ENCODE results near the gene PAQR3. TPM values are rescaled to one million over a fixed set of nuclear protein-coding genes. Genes with fewer than 3 reads are reported as not detected.
"Not testable (repeated sequence)": the region's sequence is repeated elsewhere in the genome, so short reads cannot be mapped to it uniquely, and the experiment has no call there.

The PAQR3 gene
- total RNA-seq, 2 experiments from 2014 or later = 29.5 to 30.7 TPM

- Histone ChIP-seq H3K4me3 (ENCODE audit: low read length) (no peak overlapping the region), H3K9me3 (ENCODE audit: control insufficient read depth in 1 of 2, insufficient read depth in 1 of 2, low read length in 2 of 2) (no peaks in the 10 kb centered on the region), H3K4me1 (ENCODE audit: insufficient read depth, low read length) (no peaks in the 10 kb centered on the region), H3K27me3 (ENCODE audit: control insufficient read depth in 1 of 2, insufficient read depth in 2 of 2, low read length in 2 of 2) (no peaks in the 10 kb centered on the region), H3K27ac (ENCODE audit: low read depth in 1 of 2, low read length in 2 of 2) (no peak overlapping the region), H3K36me3 (ENCODE audit: insufficient read depth, low read length) (peaks cover 18% of the 10 kb centered on the region)
- Mint-ChIP-seq H3K27ac (no peak overlapping the region), H3K27me3 (no peaks in the 10 kb centered on the region), H3K4me3 (no peak overlapping the region), H3K4me1 (ENCODE audit: low read depth) (no peaks in the 10 kb centered on the region), H3K36me3 (ENCODE audit: low read depth) (peaks cover 64% of the 10 kb centered on the region), H3K9me3 (no peaks in the 10 kb centered on the region)
- DNase-seq (no peak), ATAC-seq (ENCODE audit: poor library complexity) (no peak)
- no peak for TF ChIP-seq CTCF (IDR thresholded peaks at IDR 0.05)
- POLR2A ChIA-PET = no interaction called here
- intact Hi-C loops (cut with DNase I, micrococcal nuclease) = no loop called here
- CTCF ChIA-PET = interaction anchor here (1.0 kb wide), 1 partner anchor 270 kb away, joined by 3 read pairs; no protein-coding TSS in a partner anchor
These were observed 69.2 kb downstream of the PAQR3 start for GRCh38 chr4:78870056-78870455.

- peaks cover 55% of the 10 kb centered on the region for H3K36me3 Mint-ChIP-seq (ENCODE audit: low read depth)
- POLR2A ChIA-PET; H3K4me3 ChIP-seq (ENCODE audit: low read length); CTCF ChIA-PET; H3K4me1 Mint-ChIP-seq (ENCODE audit: low read depth); H3K27ac Mint-ChIP-seq; H3K9me3 ChIP-seq (ENCODE audit: control insufficient read depth in 1 of 2, insufficient read depth in 1 of 2, low read length in 2 of 2); ATAC-seq (ENCODE audit: poor library complexity); H3K27me3 Mint-ChIP-seq; H3K9me3 Mint-ChIP-seq; H3K4me1 ChIP-seq (ENCODE audit: insufficient read depth, low read length); H3K27ac ChIP-seq (ENCODE audit: low read depth in 1 of 2, low read length in 2 of 2); DNase-seq; H3K4me3 Mint-ChIP-seq; H3K27me3 ChIP-seq (ENCODE audit: control insufficient read depth in 1 of 2, insufficient read depth in 2 of 2, low read length in 2 of 2): not testable (repeated sequence)
- intact Hi-C loops (cut with DNase I, micrococcal nuclease) = loop anchor here in 1 of 2 experiments (5.0 to 10.0 kb wide), 3 partner anchors 91 to 1484 kb away; partner anchors contain the start of gene BMP2K
- H3K36me3 ChIP-seq (ENCODE audit: insufficient read depth, low read length) = peaks cover 18% of the 10 kb centered on the region
These were observed 70.5 kb downstream of the PAQR3 start for GRCh38 chr4:78868712-78869111.

GRCh38 chr4:78865451-78865850 is 73.8 kb downstream of the PAQR3 start:
- ChIA-PET POLR2A (no interaction called here), CTCF (no interaction called here)
- Mint-ChIP-seq H3K4me3 (no peak overlapping the region), H3K27me3 (no peaks in the 10 kb centered on the region), H3K27ac (no peak overlapping the region), H3K4me1 (ENCODE audit: low read depth) (peaks cover 5% of the 10 kb centered on the region), H3K9me3 (no peaks in the 10 kb centered on the region), H3K36me3 (ENCODE audit: low read depth) (peaks cover 28% of the 10 kb centered on the region)
- no peak for DNase-seq
- Histone ChIP-seq H3K36me3 (ENCODE audit: insufficient read depth, low read length) (no peaks in the 10 kb centered on the region), H3K27ac (ENCODE audit: low read depth in 1 of 2, low read length in 2 of 2) (no peak overlapping the region), H3K27me3 (ENCODE audit: control insufficient read depth in 1 of 2, insufficient read depth in 2 of 2, low read length in 2 of 2) (no peaks in the 10 kb centered on the region), H3K4me3 (ENCODE audit: low read length) (no peak overlapping the region), H3K9me3 (ENCODE audit: control insufficient read depth in 1 of 2, insufficient read depth in 1 of 2, low read length in 2 of 2) (no peaks in the 10 kb centered on the region), H3K4me1 (ENCODE audit: insufficient read depth, low read length) (no peaks in the 10 kb centered on the region)
- no peak for ATAC-seq (ENCODE audit: poor library complexity)
- TF ChIP-seq CTCF (IDR thresholded peaks at IDR 0.05) = no peak
- intact Hi-C loops (cut with DNase I, micrococcal nuclease) = loop anchor here (2.0 to 10.0 kb wide), 5 partner anchors 88 to 1481 kb away; partner anchors contain the start of gene BMP2K (in 1 of the 2)
